Esophagus muscularis mucosa (tissue), 4 donors: ENCODE data around the gene MMP23B.
"Not testable (repeated sequence)": the region's sequence is repeated elsewhere in the genome, so short reads cannot be mapped to it uniquely, and the experiment has no call there.

Source experiments
- CTCF ChIP-seq, 3 experiments: fragments of 200-600 bp in 2 of 3; fragments of 450-650 bp in 1 of 3; sonication (generic) in 2 of 3; IDR thresholded peaks; one replicate each; pipeline ENCODE4 v1.5.1; 2017 to 2019; ENCODE audit warnings: antibody characterized with exemption in 3 of 3, mild to moderate bottlenecking in 2 of 3, moderate library complexity in 1 of 3
- EP300 ChIP-seq: sonication (generic); formaldehyde crosslinking; IDR thresholded peaks from one replicate; pipeline ENCODE4 v1.6.1; 2017; ENCODE audit warnings: antibody characterized with exemption
- POLR2A ChIP-seq: fragments of 450-650 bp; IDR thresholded peaks from one replicate; pipeline ENCODE4 v1.6.1; 2017; ENCODE audit warnings: antibody characterized with exemption, moderate library complexity, mild to moderate bottlenecking, low read depth

GRCh38 chr1:1675218-1675617 lies 43.2 kb downstream of the MMP23B start:
- TF ChIP-seq CTCF (IDR thresholded peaks at IDR 0.05); EP300; POLR2A: not testable (repeated sequence)
